ENCODE data around the gene DPYSL5.

DNA sequence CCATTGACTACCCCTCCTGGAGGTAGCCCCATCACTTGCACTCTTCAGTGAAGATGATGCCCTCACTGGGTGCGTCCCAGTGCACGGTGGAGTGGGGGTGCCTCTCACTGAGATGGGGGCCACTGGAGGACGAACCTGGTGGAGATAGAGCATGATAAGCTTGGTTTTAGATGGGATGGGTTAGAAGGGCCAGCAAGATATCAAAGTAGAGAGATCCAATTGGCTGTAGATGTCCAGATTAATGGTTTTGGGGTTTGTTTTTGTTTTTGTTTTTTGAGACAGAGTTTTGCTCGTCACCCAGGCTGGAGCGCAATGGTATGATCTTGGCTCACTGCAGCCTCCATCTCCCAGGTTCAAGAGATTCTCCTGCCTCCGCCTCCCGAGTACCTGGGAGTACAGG is 28.3 kb downstream of the DPYSL5 start:
- TF ChIP-seq, protein P1, sequence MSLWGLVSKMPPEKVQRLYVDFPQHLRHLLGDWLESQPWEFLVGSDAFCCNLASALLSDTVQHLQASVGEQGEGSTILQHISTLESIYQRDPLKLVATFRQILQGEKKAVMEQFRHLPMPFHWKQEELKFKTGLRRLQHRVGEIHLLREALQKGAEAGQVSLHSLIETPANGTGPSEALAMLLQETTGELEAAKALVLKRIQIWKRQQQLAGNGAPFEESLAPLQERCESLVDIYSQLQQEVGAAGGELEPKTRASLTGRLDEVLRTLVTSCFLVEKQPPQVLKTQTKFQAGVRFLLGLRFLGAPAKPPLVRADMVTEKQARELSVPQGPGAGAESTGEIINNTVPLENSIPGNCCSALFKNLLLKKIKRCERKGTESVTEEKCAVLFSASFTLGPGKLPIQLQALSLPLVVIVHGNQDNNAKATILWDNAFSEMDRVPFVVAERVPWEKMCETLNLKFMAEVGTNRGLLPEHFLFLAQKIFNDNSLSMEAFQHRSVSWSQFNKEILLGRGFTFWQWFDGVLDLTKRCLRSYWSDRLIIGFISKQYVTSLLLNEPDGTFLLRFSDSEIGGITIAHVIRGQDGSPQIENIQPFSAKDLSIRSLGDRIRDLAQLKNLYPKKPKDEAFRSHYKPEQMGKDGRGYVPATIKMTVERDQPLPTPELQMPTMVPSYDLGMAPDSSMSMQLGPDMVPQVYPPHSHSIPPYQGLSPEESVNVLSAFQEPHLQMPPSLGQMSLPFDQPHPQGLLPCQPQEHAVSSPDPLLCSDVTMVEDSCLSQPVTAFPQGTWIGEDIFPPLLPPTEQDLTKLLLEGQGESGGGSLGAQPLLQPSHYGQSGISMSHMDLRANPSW (CRISPR knock-in tag; IDR thresholded peaks at IDR 0.05), result no peak
- TF ChIP-seq TBL1XR1 (IDR thresholded peaks at IDR 0.05; ENCODE audit: low read length in 2 of 2) (no peak), ATF7 (IDR thresholded peaks at IDR 0.05) (no peak)

Measured in K562 (cell line).